ENCODE results near the gene KLHDC8B. TPM values are rescaled to one million over a fixed set of nuclear protein-coding genes. Genes with fewer than 3 reads are reported as not detected.
A peak's percentile ranks its signal among the peaks of the same experiment; 100 is the strongest.

The KLHDC8B gene
- polyA plus RNA-seq, 3 donors = 7.5 to 16.7 (median 12.9) TPM

GRCh38 chr3:49173792-49174170 is 2.4 kb downstream of the KLHDC8B start:
- Histone ChIP-seq H3K4me3 (replicated peaks in 1 of 3; ENCODE audit: low read depth in 2 of 3, low read length in 3 of 3) (no peak overlapping the region), H3K79me2 (ENCODE audit: insufficient read depth, low read length) (no peaks in the 10 kb centered on the region), H3K4me1 (ENCODE audit: control insufficient read depth in 1 of 2, insufficient read depth in 2 of 2, low read length in 2 of 2) (peaks cover 17 to 26% of the 10 kb centered on the region in 2 donors), H3K27ac (ENCODE audit: low read depth in 1 of 2, low read length in 2 of 2) (no peak overlapping the region), H3K36me3 (replicated peaks in 1 of 2; ENCODE audit: control insufficient read depth in 1 of 2, insufficient read depth in 2 of 2, low read length in 2 of 2) (peaks cover 0 to 6% of the 10 kb centered on the region in 2 donors), H3K9me3 (replicated peaks in 1 of 2; ENCODE audit: control insufficient read depth in 1 of 2, insufficient read depth in 1 of 2, low read length in 2 of 2) (no peaks in the 10 kb centered on the region), H3K27me3 (ENCODE audit: control insufficient read depth in 2 of 2, insufficient read depth in 2 of 2, low read length in 2 of 2) (no peaks in the 10 kb centered on the region), H3K9ac (ENCODE audit: insufficient read depth, low read length, poor library complexity, severe bottlenecking) (no peak overlapping the region), H4K20me1 (ENCODE audit: insufficient read depth, low read length) (no peaks in the 10 kb centered on the region), H2AFZ (ENCODE audit: insufficient read depth, low read depth, low read length, poor library complexity, severe bottlenecking) (no peak overlapping the region), H3K4me2 (replicated peaks; ENCODE audit: extremely low read depth, low read length, poor library complexity, severe bottlenecking) (no peak overlapping the region)
- Mint-ChIP-seq H3K4me1 (peaks cover 19% of the 10 kb centered on the region), H3K9me3 (peaks cover 0 to 3% (median 0%) of the 10 kb centered on the region in 7 donors), H3K27me3 (ENCODE audit: low read depth in 3 of 3) (peaks cover 0 to 3% (median 2%) of the 10 kb centered on the region in 3 donors), H3K36me3 (peaks cover 2 to 9% of the 10 kb centered on the region in 2 donors), H3K4me3 (peak overlapping the region in 1 of 2 donors; percentile 9), H3K27ac (no peak overlapping the region)
- no peak for DNase-seq
- intact Hi-C loops (cut with micrococcal nuclease) = loop anchor here (5.0 to 10.0 kb wide), 2 partner anchors 104 to 271 kb away; partner anchors contain the start of gene C3orf62 (in 1 of the 2)
- TF ChIP-seq, protein P1, sequence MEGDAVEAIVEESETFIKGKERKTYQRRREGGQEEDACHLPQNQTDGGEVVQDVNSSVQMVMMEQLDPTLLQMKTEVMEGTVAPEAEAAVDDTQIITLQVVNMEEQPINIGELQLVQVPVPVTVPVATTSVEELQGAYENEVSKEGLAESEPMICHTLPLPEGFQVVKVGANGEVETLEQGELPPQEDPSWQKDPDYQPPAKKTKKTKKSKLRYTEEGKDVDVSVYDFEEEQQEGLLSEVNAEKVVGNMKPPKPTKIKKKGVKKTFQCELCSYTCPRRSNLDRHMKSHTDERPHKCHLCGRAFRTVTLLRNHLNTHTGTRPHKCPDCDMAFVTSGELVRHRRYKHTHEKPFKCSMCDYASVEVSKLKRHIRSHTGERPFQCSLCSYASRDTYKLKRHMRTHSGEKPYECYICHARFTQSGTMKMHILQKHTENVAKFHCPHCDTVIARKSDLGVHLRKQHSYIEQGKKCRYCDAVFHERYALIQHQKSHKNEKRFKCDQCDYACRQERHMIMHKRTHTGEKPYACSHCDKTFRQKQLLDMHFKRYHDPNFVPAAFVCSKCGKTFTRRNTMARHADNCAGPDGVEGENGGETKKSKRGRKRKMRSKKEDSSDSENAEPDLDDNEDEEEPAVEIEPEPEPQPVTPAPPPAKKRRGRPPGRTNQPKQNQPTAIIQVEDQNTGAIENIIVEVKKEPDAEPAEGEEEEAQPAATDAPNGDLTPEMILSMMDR (IDR thresholded peaks at IDR 0.05) = no peak
- WGBS (ENCODE audit: insufficient coverage) = no CpG with 5 or more reads among the region's 4 CpGs

DNA sequence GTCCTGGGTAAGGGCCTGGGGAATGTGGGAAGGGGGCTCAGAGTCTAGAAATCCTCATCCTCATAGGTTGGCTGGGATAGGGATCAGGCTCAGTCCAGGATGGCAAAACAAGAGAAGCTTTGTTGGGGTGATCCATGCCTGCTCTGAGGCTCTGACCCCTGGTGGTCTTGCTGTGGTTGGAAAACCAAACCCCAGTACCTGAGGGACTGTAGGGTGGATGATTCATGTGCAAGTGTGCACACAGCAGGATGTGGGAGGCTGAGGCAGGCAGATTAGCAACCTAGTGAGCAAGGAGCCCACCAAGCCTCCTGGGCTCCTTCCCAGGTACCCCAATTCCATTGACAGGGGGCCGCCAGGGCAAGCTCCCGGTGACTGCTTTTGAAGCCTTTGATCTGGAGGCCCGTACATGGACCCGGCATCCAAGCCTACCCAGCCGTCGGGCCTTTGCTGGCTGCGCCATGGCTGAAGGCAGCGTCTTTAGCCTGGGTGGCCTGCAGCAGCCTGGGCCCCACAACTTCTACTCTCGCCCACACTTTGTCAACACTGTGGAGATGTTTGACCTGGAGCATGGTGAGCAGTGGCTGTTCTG is 3.1 kb downstream of the KLHDC8B start:
- Histone ChIP-seq H3K27ac (ENCODE audit: low read depth in 1 of 2, low read length in 2 of 2) (no peak overlapping the region), H3K4me1 (ENCODE audit: control insufficient read depth in 1 of 2, insufficient read depth in 2 of 2, low read length in 2 of 2) (peaks cover 17 to 26% of the 10 kb centered on the region in 2 donors), H3K79me2 (ENCODE audit: insufficient read depth, low read length) (no peaks in the 10 kb centered on the region), H2AFZ (ENCODE audit: insufficient read depth, low read depth, low read length, poor library complexity, severe bottlenecking) (no peak overlapping the region), H3K4me2 (replicated peaks; ENCODE audit: extremely low read depth, low read length, poor library complexity, severe bottlenecking) (no peak overlapping the region), H4K20me1 (ENCODE audit: insufficient read depth, low read length) (no peaks in the 10 kb centered on the region), H3K36me3 (replicated peaks in 1 of 2; ENCODE audit: control insufficient read depth in 1 of 2, insufficient read depth in 2 of 2, low read length in 2 of 2) (peaks cover 0 to 6% of the 10 kb centered on the region in 2 donors), H3K27me3 (ENCODE audit: control insufficient read depth in 2 of 2, insufficient read depth in 2 of 2, low read length in 2 of 2) (no peaks in the 10 kb centered on the region), H3K9me3 (replicated peaks in 1 of 2; ENCODE audit: control insufficient read depth in 1 of 2, insufficient read depth in 1 of 2, low read length in 2 of 2) (no peaks in the 10 kb centered on the region), H3K9ac (ENCODE audit: insufficient read depth, low read length, poor library complexity, severe bottlenecking) (no peak overlapping the region), H3K4me3 (replicated peaks in 1 of 3; ENCODE audit: low read depth in 2 of 3, low read length in 3 of 3) (no peak overlapping the region)
- Mint-ChIP-seq H3K27me3 (ENCODE audit: low read depth in 3 of 3) (peaks cover 0 to 3% (median 2%) of the 10 kb centered on the region in 3 donors), H3K4me3 (no peak overlapping the region), H3K27ac (no peak overlapping the region), H3K9me3 (peaks cover 0 to 3% (median 0%) of the 10 kb centered on the region in 7 donors), H3K36me3 (peaks cover 2 to 11% of the 10 kb centered on the region in 2 donors), H3K4me1 (peaks cover 19% of the 10 kb centered on the region)
- intact Hi-C loops (cut with micrococcal nuclease) = loop anchor here (5.0 to 10.0 kb wide), 2 partner anchors 103 to 270 kb away; partner anchors contain the start of gene C3orf62 (in 1 of the 2)
- TF ChIP-seq, protein P1 (IDR thresholded peaks at IDR 0.05) = no peak
- no peak for DNase-seq
- WGBS (ENCODE audit: insufficient coverage) = 83% methylated on average over 2 of the region's 9 CpGs

Data from CD14-positive monocyte (primary cell).